IMR-90 (cell line): Measurements from ENCODE around the gene TRA2B. TPM values are rescaled to one million over a fixed set of nuclear protein-coding genes. Genes with fewer than 3 reads are reported as not detected.
A peak's percentile ranks its signal among the peaks of the same experiment; 100 is the strongest.

Experiments
- ATAC-seq: fragments of 200-7000 bp; cut with Tn5 transposase; 2 replicates; pipeline ENCODE4 v1.9.1; 2020; ENCODE audit warnings: low read depth, mild to moderate bottlenecking, moderate library complexity
- BruUV-seq: library from RNA; stranded (reverse); fragments of 400-500 nt; replicated peaks from 2 replicates; lab custom pipeline; 2021; lab: Mats Ljungman, UMichigan
- CTCF ChIA-PET: fragments of 300-600 bp; formaldehyde crosslinking; extraction: SDS; loops from one replicate; lab custom pipeline; 2021; ENCODE audit warnings: antibody characterized with exemption; lab: Yijun Ruan, JAX
- POLR2A ChIA-PET: fragments of 300-600 bp; sonication (Branson Sonifier 250); formaldehyde crosslinking; loops from one replicate; lab custom pipeline; 2022; ENCODE audit warnings: antibody characterized with exemption; ENCODE audit not compliant: unreplicated experiment; lab: Charles Lee
- DNase-seq: peaks from one replicate; pipeline ENCODE4 v3.0.0; 2013
- H2AFZ ChIP-seq: replicated peaks from 2 replicates; pipeline ENCODE3; 2013; ENCODE audit warnings: low read length, mild to moderate bottlenecking; ENCODE audit not compliant: poor library complexity
- H2AK5ac ChIP-seq: 2 replicates; pipeline ENCODE4 v1.6.1; 2013; ENCODE audit warnings: low read depth, low read length, inconsistent platforms
- H2AK9ac ChIP-seq: replicated peaks from 2 replicates; pipeline ENCODE3; 2013; ENCODE audit warnings: mild to moderate bottlenecking, low read depth, low read length, moderate library complexity; ENCODE audit not compliant: poor library complexity
- H2BK120ac ChIP-seq: 2 replicates; pipeline ENCODE4 v1.6.1; 2013; ENCODE audit warnings: low read depth, low read length, inconsistent platforms
- H2BK15ac ChIP-seq: 3 replicates; pipeline ENCODE4 v1.6.1; 2013; ENCODE audit warnings: low read depth, low read length, inconsistent platforms
- H2BK20ac ChIP-seq: 2 replicates; pipeline ENCODE4 v1.6.1; 2013; ENCODE audit warnings: low read depth, mild to moderate bottlenecking, inconsistent platforms, low read length, moderate library complexity
- H2BK5ac ChIP-seq: 2 replicates; pipeline ENCODE4 v1.6.1; 2013; ENCODE audit warnings: mild to moderate bottlenecking, low read depth, low read length, inconsistent platforms; ENCODE audit not compliant: poor library complexity, severe bottlenecking
- H3K14ac ChIP-seq: replicated peaks from 2 replicates; pipeline ENCODE4 v1.6.1; 2013; ENCODE audit warnings: low read depth, low read length, inconsistent platforms
- H3K18ac ChIP-seq: 2 replicates; pipeline ENCODE4 v1.6.1; 2013; ENCODE audit warnings: low read depth, low read length, control low read depth
- H3K23ac ChIP-seq: 2 replicates; pipeline ENCODE4 v1.6.1; 2013; ENCODE audit warnings: low read depth, low read length, inconsistent platforms
- H3K27ac ChIP-seq: 2 replicates; pipeline ENCODE4 v1.5.1; 2013; ENCODE audit warnings: mild to moderate bottlenecking, control low read depth, low read length; ENCODE audit not compliant: insufficient read depth
- H3K27me3 ChIP-seq: 2 replicates; pipeline ENCODE4 v1.6.1; 2013; ENCODE audit warnings: low read length; ENCODE audit not compliant: control insufficient read depth, insufficient read depth
- H3K36me3 ChIP-seq: 2 replicates; pipeline ENCODE4 v1.6.1; 2013; ENCODE audit warnings: low read length, mixed read lengths; ENCODE audit not compliant: control insufficient read depth, insufficient read depth
- H3K4ac ChIP-seq: 2 replicates; pipeline ENCODE4 v1.6.1; 2013; ENCODE audit warnings: low read depth, low read length, inconsistent platforms
- H3K4me1 ChIP-seq: 2 replicates; pipeline ENCODE4 v1.6.1; 2013; ENCODE audit warnings: low read length, mixed read lengths; ENCODE audit not compliant: control insufficient read depth, insufficient read depth
- H3K4me2 ChIP-seq: 2 replicates; pipeline ENCODE4 v1.6.1; 2013; ENCODE audit warnings: low read depth, mild to moderate bottlenecking, control low read depth, low read length, moderate library complexity
- H3K4me3 ChIP-seq: 2 replicates; pipeline ENCODE4 v1.5.1; 2013; ENCODE audit warnings: low read depth, mild to moderate bottlenecking, control low read depth, low read length, moderate library complexity; ENCODE audit not compliant: insufficient read depth
- H3K56ac ChIP-seq: 2 replicates; pipeline ENCODE4 v1.6.1; 2013; ENCODE audit warnings: low read length, inconsistent platforms; ENCODE audit not compliant: insufficient read depth; ENCODE audit errors: extremely low read depth
- H3K79me1 ChIP-seq, 2 experiments: 2 replicates each; pipeline ENCODE4 v1.6.1; 2013; ENCODE audit warnings: low read length in 2 of 2, inconsistent platforms in 1 of 2, low read depth in 1 of 2
- H3K9ac ChIP-seq: 2 replicates; pipeline ENCODE4 v1.6.1; 2013; ENCODE audit warnings: low read depth, low read length, control low read depth
- H3K9me1 ChIP-seq: 2 replicates; pipeline ENCODE4 v1.6.1; 2013; ENCODE audit warnings: low read length, inconsistent platforms; ENCODE audit not compliant: insufficient read depth
- H3K9me3 ChIP-seq: 2 replicates; pipeline ENCODE4 v1.6.1; 2013; ENCODE audit warnings: low read length; ENCODE audit not compliant: control insufficient read depth, insufficient read depth
- H4K20me1 ChIP-seq: 2 replicates; pipeline ENCODE4 v1.6.1; 2013; ENCODE audit warnings: low read length, inconsistent platforms; ENCODE audit not compliant: insufficient read depth
- H4K5ac ChIP-seq: 2 replicates; pipeline ENCODE4 v1.6.1; 2013; ENCODE audit warnings: mild to moderate bottlenecking, low read depth, low read length, control low read depth
- H4K8ac ChIP-seq, 2 experiments: 2 replicates each; pipeline ENCODE4 v1.6.1; 2013; ENCODE audit warnings: low read depth in 2 of 2, low read length in 2 of 2, control low read depth in 1 of 2, inconsistent platforms in 1 of 2
- H4K91ac ChIP-seq: 2 replicates; pipeline ENCODE4 v1.6.1; 2013; ENCODE audit warnings: low read depth, low read length, inconsistent platforms; ENCODE audit not compliant: insufficient read depth
- CHD1 ChIP-seq: IDR thresholded peaks from 2 replicates; pipeline ENCODE4 v1.6.1; 2012; ENCODE audit warnings: low read depth, low read length, improper control_type of control experiment
- CTCF ChIP-seq: conservative IDR thresholded peaks from 2 replicates; pipeline ENCODE4 v1.5.1; 2012; ENCODE audit warnings: mild to moderate bottlenecking, low read depth, low read length, improper control_type of control experiment
- ELK1 ChIP-seq: fragments of 150-350 bp; IDR thresholded peaks from 2 replicates; pipeline ENCODE4 v1.6.1; 2016; ENCODE audit warnings: low read depth, mild to moderate bottlenecking, low read length, moderate library complexity, borderline replicate concordance
- MAFK ChIP-seq: IDR thresholded peaks from 2 replicates; pipeline ENCODE4 v1.6.1; 2012; ENCODE audit warnings: low read depth, low read length, improper control_type of control experiment
- RAD21 ChIP-seq: IDR thresholded peaks from 2 replicates; pipeline ENCODE4 v1.6.1; 2012; ENCODE audit warnings: low read length, improper control_type of control experiment
- RCOR1 ChIP-seq: IDR thresholded peaks from 2 replicates; pipeline ENCODE4 v1.6.1; 2012; ENCODE audit warnings: mild to moderate bottlenecking, low read length, improper control_type of control experiment; ENCODE audit not compliant: insufficient replicate concordance
- RFX5 ChIP-seq: IDR thresholded peaks from 2 replicates; pipeline ENCODE4 v1.8.0; 2012; ENCODE audit warnings: low read depth, mild to moderate bottlenecking, low read length, moderate library complexity
- USF2 ChIP-seq: fragments of 150-350 bp; IDR thresholded peaks from 2 replicates; pipeline ENCODE4 v1.6.1; 2017; ENCODE audit warnings: mild to moderate bottlenecking, antibody characterized with exemption, low read length, low read depth
- WGBS, 2 experiments: methylation state at CpG; one replicate each; pipeline versions ENCODE4 v1.1.5 to v1.1.7; 2013; ENCODE audit warnings: missing lambda C conversion rate in 2 of 2; ENCODE audit not compliant: insufficient read length in 1 of 2; ENCODE audit errors: extremely low coverage in 2 of 2; 5-methylcytosine and 5-hydroxymethylcytosine counted together
- dilution Hi-C: fragments of 300-500 bp; cut with HindIII; formaldehyde crosslinking; loops from one replicate; pipeline ENCODE4 v1.14.3; 2018; ENCODE audit warnings: low sequenced_read_pairs; ENCODE audit not compliant: unreplicated experiment
- in situ Hi-C: fragments of 300-500 bp; cut with MboI; formaldehyde crosslinking; loops from 3 replicates; pipeline ENCODE4 v1.14.3; 2019; ENCODE audit warnings: low sequenced_read_pairs, inconsistent platforms, mixed read lengths
- intact Hi-C: fragments of 100-400 bp; cut with micrococcal nuclease; formaldehyde crosslinking; loops from 2 replicates; pipeline ENCODE4 v1.10.0; 2022
- polyA plus RNA-seq, 3 experiments: library from polyadenylated mRNA; depleted of rRNA; stranded (reverse); fragments of >200 nt; gene quantifications; 2 replicates each; pipeline ENCODE4 v1.2.3, GENCODE V29; 2012; ENCODE audit warnings: low replicate concordance in 1 of 3
- total RNA-seq: library from RNA; depleted of rRNA; stranded (reverse); fragments of >200 nt; gene quantifications from 2 replicates; pipeline ENCODE4 v1.2.3, GENCODE V29; 2012

Gene TRA2B
- total and polyA plus RNA-seq, 2 of the 4 experiments (the other 2 are of a cell fraction): 127 to 208 TPM

- no peak for TF ChIP-seq ELK1
These were observed 5.8 kb downstream of the TRA2B start (continued) for GRCh38 chr3:185931777-185932612.

- Histone ChIP-seq H2AK5ac (no peak overlapping the region), H3K9me3 (no peaks in the 10 kb centered on the region), H3K79me1 (peaks cover 0 to 21% of the 10 kb centered on the region in 2 experiments; a peak in 2 of 4 replicates), H2AFZ (no peak overlapping the region), H3K56ac (no peak overlapping the region), H3K9ac (no peak overlapping the region), H3K4me2 (peak overlapping the region; percentile 35), H2BK5ac (peak overlapping the region; percentile 22), H3K14ac (no peak overlapping the region), H3K27ac (no peak overlapping the region), H2BK20ac (no peak overlapping the region), H4K5ac (no peak overlapping the region), H2AK9ac (no peak overlapping the region), H2BK120ac (no peak overlapping the region), H3K9me1 (peaks cover 8% of the 10 kb centered on the region), H3K23ac (peak overlapping the region; percentile 19; the same call in 1 of the 2 replicates), H3K4me1 (peaks cover 28% of the 10 kb centered on the region), H4K8ac (no peak overlapping the region), H3K36me3 (peaks cover 7% of the 10 kb centered on the region), H3K27me3 (no peaks in the 10 kb centered on the region), H4K91ac (no peak overlapping the region), H2BK15ac (no peak overlapping the region), H3K4me3 (no peak overlapping the region), H3K18ac (no peak overlapping the region), H3K4ac (no peak overlapping the region), H4K20me1 (peaks cover 100% of the 10 kb centered on the region)
- dilution Hi-C loops (no loop called here), in situ Hi-C loops (no loop called here), intact Hi-C loops (no loop called here)
- POLR2A ChIA-PET: no interaction called here
- ATAC-seq (no peak), DNase-seq (peak; percentile 57)
- WGBS, 2 experiments: no CpG with 5 or more reads among the region's 3 CpGs
- CTCF ChIA-PET: interaction anchor here (2.1 to 3.5 kb wide), 2 partner anchors 13 to 270 kb away, joined by 6 to 18 read pairs; no protein-coding TSS in a partner anchor
- no TSS peak for BruUV-seq
- TF ChIP-seq RFX5 (no peak), ELK1 (no peak), USF2 (no peak), CHD1 (no peak), MAFK (no peak), CTCF (no peak), RAD21 (no peak), RCOR1 (no peak)
These were observed 7.3 kb downstream of the TRA2B start for GRCh38 chr3:185930393-185931107.
